Activated naive CD8-positive, alpha-beta T cell treated with anti-CD3 and anti-CD28 coated beads, Interleukin-2, amount 50 U/mL, for 24 hours (primary cell): Measurements from ENCODE around the gene SEC14L2.
"Not testable (repeated sequence)": the region's sequence is repeated elsewhere in the genome, so short reads cannot be mapped to it uniquely, and the experiment has no call there.

Source experiments
- ATAC-seq: fragments of 150-1000 bp; cut with Tn5 transposase; one replicate; pipeline ENCODE4 v1.10.0; 2021
- DNase-seq: peaks from one replicate; pipeline ENCODE4 v3.0.0; 2021
- H3K27ac Mint-ChIP-seq: one replicate; pipeline ENCODE4 v1.8.0; 2021; ENCODE audit warnings: mild to moderate bottlenecking, mixed read lengths
- H3K27me3 Mint-ChIP-seq: one replicate; pipeline ENCODE4 v1.8.0; 2021; ENCODE audit warnings: mixed read lengths
- H3K36me3 Mint-ChIP-seq: one replicate; pipeline ENCODE4 v1.8.0; 2021; ENCODE audit warnings: low read depth, mixed read lengths
- H3K4me1 Mint-ChIP-seq: one replicate; pipeline ENCODE4 v1.8.0; 2021; ENCODE audit warnings: mixed read lengths
- H3K4me3 Mint-ChIP-seq: one replicate; pipeline ENCODE4 v1.8.0; 2021; ENCODE audit warnings: mild to moderate bottlenecking, moderate library complexity, mixed read lengths
- H3K9me3 Mint-ChIP-seq: one replicate; pipeline ENCODE4 v1.8.0; 2021; ENCODE audit warnings: mixed read lengths

SEC14L2 gene

GRCh38 chr22:30459181-30460052 is 62.6 kb downstream of the SEC14L2 start:
- Mint-ChIP-seq H3K27ac (no peak overlapping the region), H3K4me3 (no peak overlapping the region), H3K36me3 (no peaks in the 10 kb centered on the region), H3K4me1 (no peaks in the 10 kb centered on the region), H3K9me3 (no peaks in the 10 kb centered on the region), H3K27me3 (peaks cover 15% of the 10 kb centered on the region)
- ATAC-seq (no peak), DNase-seq (no peak)

- Mint-ChIP-seq H3K36me3 (no peaks in the 10 kb centered on the region), H3K4me1 (no peaks in the 10 kb centered on the region), H3K27ac (no peak overlapping the region), H3K4me3 (no peak overlapping the region), H3K27me3 (peaks cover 18% of the 10 kb centered on the region), H3K9me3 (no peaks in the 10 kb centered on the region)
- ATAC-seq (no peak), DNase-seq (no peak)
Observed at GRCh38 chr22:30460147-30460546, 63.3 kb downstream of the SEC14L2 start.

GRCh38 chr22:30460555-30460954 is 63.7 kb downstream of the SEC14L2 start:
- not testable (repeated sequence) for DNase-seq, H3K36me3 Mint-ChIP-seq, ATAC-seq, H3K27ac Mint-ChIP-seq, H3K4me1 Mint-ChIP-seq, H3K9me3 Mint-ChIP-seq, H3K4me3 Mint-ChIP-seq
- peaks cover 21% of the 10 kb centered on the region for H3K27me3 Mint-ChIP-seq

- peaks cover 30% of the 10 kb centered on the region for H3K27me3 Mint-ChIP-seq
- no peaks in the 10 kb centered on the region for H3K9me3 Mint-ChIP-seq
- no peak for ATAC-seq
Observed at GRCh38 chr22:30469165-30469564, 72.3 kb downstream of the SEC14L2 start.

GRCh38 chr22:30470655-30471054 is 73.8 kb downstream of the SEC14L2 start:
- no peak overlapping the region for H3K4me3 Mint-ChIP-seq

More at GRCh38 chr22:30469165-30469564, 72.3 kb downstream of the SEC14L2 start:
- Mint-ChIP-seq H3K36me3 (no peaks in the 10 kb centered on the region), H3K4me1 (no peaks in the 10 kb centered on the region), H3K4me3 (no peak overlapping the region), H3K27ac (no peak overlapping the region)
- no peak for DNase-seq

GRCh38 chr22:30471616-30472318 is 74.9 kb downstream of the SEC14L2 start, which contains the start of gene SEC14L3:
TSS of gene SEC14L3 (minus strand) at chr22:30472017. CDS start at chr22:30471958, 59 bp downstream.
- Mint-ChIP-seq H3K4me1 (no peaks in the 10 kb centered on the region), H3K9me3 (no peaks in the 10 kb centered on the region), H3K27ac (no peak within 1 kb of the TSS), H3K4me3 (no peak within 1 kb of the TSS), H3K36me3 (no peaks in the 10 kb centered on the region), H3K27me3 (peaks cover 18% of the 10 kb centered on the region)
- DNase-seq (no peak), ATAC-seq (no peak)

More at GRCh38 chr22:30470655-30471054, 73.8 kb downstream of the SEC14L2 start:
- DNase-seq: no peak
- no peak for ATAC-seq
- H3K36me3 Mint-ChIP-seq: no peaks in the 10 kb centered on the region
- no peaks in the 10 kb centered on the region for H3K4me1 Mint-ChIP-seq
- no peaks in the 10 kb centered on the region for H3K9me3 Mint-ChIP-seq
- no peak overlapping the region for H3K27ac Mint-ChIP-seq
- peaks cover 23% of the 10 kb centered on the region for H3K27me3 Mint-ChIP-seq

- H3K36me3 Mint-ChIP-seq: no peaks in the 10 kb centered on the region
- H3K4me1 Mint-ChIP-seq: no peaks in the 10 kb centered on the region
- H3K4me3 Mint-ChIP-seq: no peak overlapping the region
- H3K9me3 Mint-ChIP-seq: no peaks in the 10 kb centered on the region
- no peak overlapping the region for H3K27ac Mint-ChIP-seq
- ATAC-seq (no peak), DNase-seq (no peak)
- peaks cover 18% of the 10 kb centered on the region for H3K27me3 Mint-ChIP-seq
Observed at GRCh38 chr22:30472994-30473720, 76.3 kb downstream of the SEC14L2 start.

- no peak for DNase-seq
- peaks cover 14% of the 10 kb centered on the region for H3K27me3 Mint-ChIP-seq
- H3K4me3 Mint-ChIP-seq: no peak overlapping the region
- no peaks in the 10 kb centered on the region for H3K4me1 Mint-ChIP-seq
- no peaks in the 10 kb centered on the region for H3K9me3 Mint-ChIP-seq
- H3K27ac Mint-ChIP-seq: no peak overlapping the region
- no peaks in the 10 kb centered on the region for H3K36me3 Mint-ChIP-seq
- ATAC-seq: no peak
Observed at GRCh38 chr22:30474121-30474520, 77.3 kb downstream of the SEC14L2 start.
